WTC11 (cell line): ENCODE measurements around the gene ANO9. TPM values are rescaled to one million over a fixed set of nuclear protein-coding genes. Genes with fewer than 3 reads are reported as not detected.

Source experiments
- CDX4 ChIP-seq: fragments of 250-450 bp; sonication (Bioruptor Pico); IDR thresholded peaks from 2 replicates; pipeline ENCODE4 v1.9.0; 2021; ENCODE audit warnings: moderate library complexity, mild to moderate bottlenecking, inconsistent platforms, borderline replicate concordance
- CREB1 ChIP-seq: sonication (generic); formaldehyde crosslinking; IDR thresholded peaks from 2 replicates; pipeline ENCODE4 v1.8.0; 2023; ENCODE audit warnings: mild to moderate bottlenecking, missing genetic modification reagents
- CTCF ChIP-seq: fragments of 200-600 bp; IDR thresholded peaks from 2 replicates; pipeline ENCODE4 v1.8.0; 2022; ENCODE audit warnings: antibody characterized with exemption
- ELF4 ChIP-seq: sonication (generic); formaldehyde crosslinking; IDR thresholded peaks from 2 replicates; pipeline ENCODE4 v1.8.1; 2022; ENCODE audit warnings: low read depth, mild to moderate bottlenecking, moderate library complexity, missing genetic modification reagents
- GRHL2 ChIP-seq: fragments of 250-450 bp; sonication (Bioruptor Pico); IDR thresholded peaks from 2 replicates; pipeline ENCODE4 v1.8.0; 2022; ENCODE audit warnings: mild to moderate bottlenecking, moderate library complexity; ENCODE audit not compliant: insufficient replicate concordance, severe bottlenecking
- GTF2I ChIP-seq: fragments of 250-450 bp; sonication (Bioruptor Pico); conservative IDR thresholded peaks from 2 replicates; pipeline ENCODE4 v1.4.0; 2021; ENCODE audit warnings: mild to moderate bottlenecking
- MAX ChIP-seq: sonication (generic); formaldehyde crosslinking; IDR thresholded peaks from 2 replicates; pipeline ENCODE4 v1.8.0; 2022; ENCODE audit warnings: mild to moderate bottlenecking, missing genetic modification reagents
- NFATC4 ChIP-seq: fragments of 250-450 bp; sonication (Bioruptor Pico); IDR thresholded peaks from 2 replicates; pipeline ENCODE4 v1.9.0; 2021; ENCODE audit warnings: mild to moderate bottlenecking
- NFE2L1 ChIP-seq: sonication (generic); formaldehyde crosslinking; IDR thresholded peaks from 2 replicates; pipeline ENCODE4 v1.8.1; 2023; ENCODE audit warnings: missing genetic modification reagents
- NFYB ChIP-seq: sonication (generic); formaldehyde crosslinking; conservative IDR thresholded peaks from 2 replicates; pipeline ENCODE4 v1.8.0; 2022; ENCODE audit warnings: low read depth, missing genetic modification reagents
- OVOL2 ChIP-seq: fragments of 250-450 bp; sonication (Bioruptor Pico); IDR thresholded peaks from 2 replicates; pipeline ENCODE4 v1.9.0; 2021; ENCODE audit warnings: mild to moderate bottlenecking, borderline replicate concordance
- PRRX2 ChIP-seq: fragments of 250-450 bp; sonication (Bioruptor Pico); IDR thresholded peaks from 2 replicates; pipeline ENCODE4 v1.8.0; 2021; ENCODE audit warnings: mild to moderate bottlenecking
- RELA ChIP-seq: sonication (generic); formaldehyde crosslinking; IDR thresholded peaks from 2 replicates; pipeline ENCODE4 v1.8.1; 2022; ENCODE audit warnings: missing genetic modification reagents, mild to moderate bottlenecking, borderline replicate concordance
- SMAD3 ChIP-seq: sonication (generic); formaldehyde crosslinking; IDR thresholded peaks from 2 replicates; pipeline ENCODE4 v1.8.0; 2022; ENCODE audit warnings: missing genetic modification reagents, mild to moderate bottlenecking, borderline replicate concordance
- TEAD1 ChIP-seq: sonication (generic); formaldehyde crosslinking; IDR thresholded peaks from 2 replicates; pipeline ENCODE4 v1.8.0; 2022; ENCODE audit warnings: mild to moderate bottlenecking, missing genetic modification reagents
- ZBTB21 ChIP-seq: sonication (generic); formaldehyde crosslinking; IDR thresholded peaks from 2 replicates; pipeline ENCODE4 v1.8.1; 2023; ENCODE audit warnings: mild to moderate bottlenecking, missing genetic modification reagents, borderline replicate concordance
- ZSCAN18 ChIP-seq: fragments of 250-450 bp; sonication (Bioruptor Pico); IDR thresholded peaks from 2 replicates; pipeline ENCODE4 v2.1.2; 2022; ENCODE audit warnings: mild to moderate bottlenecking, moderate library complexity
- total RNA-seq: library from RNA; stranded (reverse); gene quantifications from 3 replicates; pipeline ENCODE4 v1.2.3, GENCODE V29; 2021
- TF ChIP-seq, protein P1 (sequence below): sonication (generic); formaldehyde crosslinking; conservative IDR thresholded peaks from 2 replicates; pipeline ENCODE4 v1.8.1; 2022; ENCODE audit warnings: mild to moderate bottlenecking, missing genetic modification reagents
- TF ChIP-seq, protein P2 (sequence below): sonication (generic); formaldehyde crosslinking; IDR thresholded peaks from 2 replicates; pipeline ENCODE4 v1.8.0; 2022; ENCODE audit warnings: mild to moderate bottlenecking, missing genetic modification reagents
- TF ChIP-seq, protein P3 (sequence below): sonication (generic); formaldehyde crosslinking; IDR thresholded peaks from 2 replicates; pipeline ENCODE4 v1.8.1; 2022; ENCODE audit warnings: mild to moderate bottlenecking, moderate library complexity, missing genetic modification reagents
- TF ChIP-seq, protein P4 (sequence below): sonication (generic); formaldehyde crosslinking; IDR thresholded peaks from 2 replicates; pipeline ENCODE4 v1.8.1; 2023; ENCODE audit warnings: mild to moderate bottlenecking, moderate library complexity, missing genetic modification reagents
- TF ChIP-seq, protein P5 (sequence below): sonication (generic); formaldehyde crosslinking; IDR thresholded peaks from 2 replicates; pipeline ENCODE4 v1.8.0; 2022; ENCODE audit warnings: mild to moderate bottlenecking, missing genetic modification reagents

ANO9 gene
- total RNA-seq, 1 experiment from 2014 or later = 13.2 TPM

DNA sequence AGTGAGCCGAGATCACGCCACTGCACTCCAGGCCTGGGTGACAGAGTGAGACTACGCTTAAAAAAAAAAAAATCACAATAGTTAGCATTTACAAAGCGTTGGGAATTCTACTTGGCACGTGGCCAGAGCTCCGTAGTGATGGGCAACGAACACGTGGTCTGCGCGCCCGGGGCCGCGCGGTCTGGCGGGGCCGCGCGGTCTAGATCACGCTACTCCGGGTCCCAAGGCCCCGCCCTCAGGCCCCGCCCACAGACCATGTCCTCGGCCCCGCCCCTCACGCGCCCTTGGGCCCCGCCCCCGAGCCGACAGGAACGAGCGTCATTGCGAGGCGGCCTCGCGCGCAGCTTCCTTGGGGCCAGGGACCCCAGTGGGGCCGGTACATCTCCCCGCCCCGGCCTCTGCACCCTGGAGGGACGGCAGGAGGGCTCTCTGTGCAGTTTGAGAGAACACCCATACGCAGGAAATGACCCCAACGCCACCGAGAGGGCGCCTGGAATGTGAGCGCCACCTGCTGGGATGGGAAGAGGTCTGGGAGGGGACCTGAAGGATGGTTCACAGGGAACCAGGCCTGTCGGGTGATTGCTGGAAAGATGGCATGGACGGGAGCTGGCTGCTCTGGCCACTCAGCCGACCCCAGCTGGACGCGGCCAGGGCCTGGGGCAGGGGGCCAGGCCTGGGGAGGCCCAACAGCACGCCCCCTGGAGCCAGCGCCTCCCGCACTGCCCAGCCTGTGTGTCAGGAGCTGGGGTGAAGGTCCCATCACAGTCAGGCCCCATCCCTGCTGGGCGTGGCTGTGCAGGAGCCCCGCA lies 6.3 kb upstream of the ANO9 start (continued):
- TF ChIP-seq TEAD1 (CRISPR knock-in tag) (no peak), SMAD3 (0 out of 2 replicates have a peak, but pooled peaks have one; percentile 12), ZSCAN18 (CRISPR knock-in tag) (no peak), ELF4 (no peak), ZBTB21 (CRISPR knock-in tag) (no peak), MAX (CRISPR knock-in tag) (peak; percentile 92; the same call in 1 of the 2 replicates), OVOL2 (no peak), NFYB (CRISPR knock-in tag) (no peak), CTCF (peak; percentile 45; the same call in 1 of the 2 replicates), NFE2L1 (CRISPR knock-in tag) (no peak), PRRX2 (CRISPR knock-in tag) (no peak), GRHL2 (CRISPR knock-in tag) (no peak), RELA (CRISPR knock-in tag) (no peak), CDX4 (no peak), CREB1 (CRISPR knock-in tag) (peak; percentile 44; the same call in 1 of the 2 replicates), GTF2I (CRISPR knock-in tag) (no peak), NFATC4 (CRISPR knock-in tag) (no peak)
- TF ChIP-seq, protein P1, sequence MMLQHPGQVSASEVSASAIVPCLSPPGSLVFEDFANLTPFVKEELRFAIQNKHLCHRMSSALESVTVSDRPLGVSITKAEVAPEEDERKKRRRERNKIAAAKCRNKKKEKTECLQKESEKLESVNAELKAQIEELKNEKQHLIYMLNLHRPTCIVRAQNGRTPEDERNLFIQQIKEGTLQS = no peak
- TF ChIP-seq, protein P2, sequence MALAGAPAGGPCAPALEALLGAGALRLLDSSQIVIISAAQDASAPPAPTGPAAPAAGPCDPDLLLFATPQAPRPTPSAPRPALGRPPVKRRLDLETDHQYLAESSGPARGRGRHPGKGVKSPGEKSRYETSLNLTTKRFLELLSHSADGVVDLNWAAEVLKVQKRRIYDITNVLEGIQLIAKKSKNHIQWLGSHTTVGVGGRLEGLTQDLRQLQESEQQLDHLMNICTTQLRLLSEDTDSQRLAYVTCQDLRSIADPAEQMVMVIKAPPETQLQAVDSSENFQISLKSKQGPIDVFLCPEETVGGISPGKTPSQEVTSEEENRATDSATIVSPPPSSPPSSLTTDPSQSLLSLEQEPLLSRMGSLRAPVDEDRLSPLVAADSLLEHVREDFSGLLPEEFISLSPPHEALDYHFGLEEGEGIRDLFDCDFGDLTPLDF (CRISPR knock-in tag) = 0 out of 2 replicates have a peak, but pooled peaks have one; percentile 36
- TF ChIP-seq, protein P3, sequence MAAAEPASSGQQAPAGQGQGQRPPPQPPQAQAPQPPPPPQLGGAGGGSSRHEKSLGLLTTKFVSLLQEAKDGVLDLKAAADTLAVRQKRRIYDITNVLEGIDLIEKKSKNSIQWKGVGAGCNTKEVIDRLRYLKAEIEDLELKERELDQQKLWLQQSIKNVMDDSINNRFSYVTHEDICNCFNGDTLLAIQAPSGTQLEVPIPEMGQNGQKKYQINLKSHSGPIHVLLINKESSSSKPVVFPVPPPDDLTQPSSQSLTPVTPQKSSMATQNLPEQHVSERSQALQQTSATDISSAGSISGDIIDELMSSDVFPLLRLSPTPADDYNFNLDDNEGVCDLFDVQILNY = no peak
- TF ChIP-seq, protein P4, sequence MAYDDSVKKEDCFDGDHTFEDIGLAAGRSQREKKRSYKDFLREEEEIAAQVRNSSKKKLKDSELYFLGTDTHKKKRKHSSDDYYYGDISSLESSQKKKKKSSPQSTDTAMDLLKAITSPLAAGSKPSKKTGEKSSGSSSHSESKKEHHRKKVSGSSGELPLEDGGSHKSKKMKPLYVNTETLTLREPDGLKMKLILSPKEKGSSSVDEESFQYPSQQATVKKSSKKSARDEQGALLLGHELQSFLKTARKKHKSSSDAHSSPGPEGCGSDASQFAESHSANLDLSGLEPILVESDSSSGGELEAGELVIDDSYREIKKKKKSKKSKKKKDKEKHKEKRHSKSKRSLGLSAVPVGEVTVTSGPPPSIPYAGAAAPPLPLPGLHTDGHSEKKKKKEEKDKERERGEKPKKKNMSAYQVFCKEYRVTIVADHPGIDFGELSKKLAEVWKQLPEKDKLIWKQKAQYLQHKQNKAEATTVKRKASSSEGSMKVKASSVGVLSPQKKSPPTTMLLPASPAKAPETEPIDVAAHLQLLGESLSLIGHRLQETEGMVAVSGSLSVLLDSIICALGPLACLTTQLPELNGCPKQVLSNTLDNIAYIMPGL (CRISPR knock-in tag) = peak; percentile 70
- TF ChIP-seq, protein P5, sequence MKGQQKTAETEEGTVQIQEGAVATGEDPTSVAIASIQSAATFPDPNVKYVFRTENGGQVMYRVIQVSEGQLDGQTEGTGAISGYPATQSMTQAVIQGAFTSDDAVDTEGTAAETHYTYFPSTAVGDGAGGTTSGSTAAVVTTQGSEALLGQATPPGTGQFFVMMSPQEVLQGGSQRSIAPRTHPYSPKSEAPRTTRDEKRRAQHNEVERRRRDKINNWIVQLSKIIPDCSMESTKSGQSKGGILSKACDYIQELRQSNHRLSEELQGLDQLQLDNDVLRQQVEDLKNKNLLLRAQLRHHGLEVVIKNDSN = peak; percentile 89
